Activated CD8-positive, alpha-beta memory T cell treated with anti-CD3 and anti-CD28 coated beads, Interleukin-2, amount 50 U/mL, for 1 hour (primary cell): ENCODE data around the gene SKIC2.
A peak's percentile ranks its signal among the peaks of the same experiment; 100 is the strongest.
"Not testable (repeated sequence)": the region's sequence is repeated elsewhere in the genome, so short reads cannot be mapped to it uniquely, and the experiment has no call there.

ENCODE experiments used
- DNase-seq: peaks from one replicate; pipeline ENCODE4 v3.0.0-alpha.2; 2020; ENCODE audit errors: extremely low read depth

The SKIC2 gene

DNA sequence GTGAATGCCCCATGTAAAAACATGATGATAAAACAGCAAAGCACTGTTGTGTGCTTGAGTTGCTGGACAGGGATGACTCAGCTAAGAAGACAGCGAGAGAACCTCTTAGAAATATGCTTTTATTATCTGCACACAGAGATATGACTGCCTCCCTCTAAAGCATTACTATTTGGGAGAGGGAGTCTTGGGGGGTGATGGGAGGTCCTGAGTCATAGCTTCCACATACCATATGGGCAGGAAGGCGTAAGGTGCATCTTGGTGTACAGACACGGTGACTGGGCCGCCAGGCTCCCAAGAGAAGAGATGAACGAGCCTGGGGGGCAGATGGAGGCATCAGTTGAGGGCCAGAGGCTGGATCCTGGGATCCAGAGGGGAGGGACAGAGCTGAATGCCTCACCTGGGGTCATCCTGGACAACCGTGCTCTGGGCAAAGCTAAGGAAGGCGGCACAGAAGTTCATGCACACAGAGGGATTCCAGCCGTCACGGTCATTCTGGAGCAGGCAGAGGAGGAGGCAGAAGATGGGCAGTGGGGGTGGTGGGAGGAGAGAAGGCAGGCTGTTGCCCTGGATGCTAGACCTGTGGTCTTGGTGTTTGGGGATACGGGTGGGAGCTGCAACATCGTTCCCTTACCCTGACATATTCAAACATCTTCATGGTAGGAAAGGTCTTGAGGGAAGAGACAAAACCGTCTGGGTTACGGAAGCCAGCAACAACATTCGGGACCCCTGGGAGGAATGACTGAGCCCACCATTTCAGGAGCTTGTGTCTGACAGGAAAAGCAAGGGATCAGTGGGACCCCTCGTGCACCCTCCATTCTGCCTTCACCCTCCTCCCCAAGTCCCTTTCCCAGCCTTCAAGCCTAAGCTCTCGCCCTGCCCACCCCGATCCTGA, 11.0 kb downstream of the SKIC2 start:
- DNase-seq: no peak

DNA sequence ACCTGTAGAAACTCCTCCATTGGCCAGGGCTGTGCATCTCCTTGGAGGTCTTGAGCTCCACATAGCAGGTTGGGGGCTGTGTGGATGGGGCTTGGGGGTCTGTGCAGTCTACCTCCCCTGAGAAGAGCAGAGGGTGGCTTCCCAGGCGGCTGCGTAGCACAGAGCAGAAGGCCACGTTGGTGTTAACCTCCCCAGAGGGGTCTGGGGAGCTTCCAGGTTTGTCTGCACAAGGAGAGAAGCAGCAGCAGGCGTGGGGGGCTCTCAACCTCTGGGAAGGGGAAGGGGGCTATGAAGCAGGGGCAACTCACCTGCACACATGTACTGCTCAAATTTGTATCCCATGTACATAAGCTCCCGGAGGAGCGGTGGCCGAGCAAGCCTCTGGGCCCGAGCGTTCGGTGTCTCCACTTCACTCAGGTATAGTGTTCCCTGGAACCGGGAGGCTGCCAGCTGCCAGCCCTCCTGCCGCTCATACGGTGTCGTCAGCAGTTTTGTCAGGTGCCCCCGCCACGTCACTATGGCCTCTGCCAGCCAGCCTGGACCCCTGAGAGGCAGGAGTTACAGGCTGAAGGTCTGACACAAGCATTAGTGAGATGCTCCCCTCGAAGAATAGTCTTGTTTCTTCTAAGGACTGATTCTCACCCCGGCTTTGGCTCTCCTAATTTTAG, 11.8 kb downstream of the SKIC2 start:
- DNase-seq: no peak

DNA sequence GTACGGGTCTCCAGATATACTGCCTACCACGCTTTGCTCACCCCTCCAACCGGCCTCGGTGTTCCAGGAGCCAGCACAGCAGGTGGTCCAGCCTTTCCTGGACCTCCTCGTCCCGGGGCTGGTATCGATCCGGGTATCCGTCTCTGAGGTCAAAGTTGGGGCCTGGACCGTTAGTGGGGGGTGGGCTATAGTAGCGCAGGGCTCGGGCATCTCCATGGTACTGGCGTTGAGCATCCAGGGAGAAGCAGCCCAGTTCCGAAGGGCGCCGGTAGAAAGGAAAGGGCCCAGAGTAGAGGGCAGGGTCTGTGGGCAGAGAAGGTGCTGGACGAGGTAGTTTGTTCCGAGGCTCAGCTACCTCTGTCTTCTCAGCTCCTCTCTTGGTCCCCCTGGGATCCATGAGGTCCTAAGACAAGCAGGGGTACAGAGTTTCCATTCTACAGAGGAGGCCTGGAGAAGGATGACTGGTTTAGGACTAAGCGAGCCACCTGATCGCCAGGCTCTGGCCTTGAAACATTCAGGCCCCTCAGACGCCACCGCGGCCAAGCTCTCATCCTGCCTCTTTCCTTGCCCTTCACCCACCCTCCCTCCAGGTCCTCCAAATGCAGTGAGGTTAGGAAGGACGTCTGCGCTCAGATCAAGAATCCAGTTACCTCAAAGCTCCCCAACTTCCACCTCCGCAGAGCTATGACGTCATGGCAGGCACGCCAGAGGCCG, 12.5 kb downstream of the SKIC2 start:
- no peak for DNase-seq

DNA sequence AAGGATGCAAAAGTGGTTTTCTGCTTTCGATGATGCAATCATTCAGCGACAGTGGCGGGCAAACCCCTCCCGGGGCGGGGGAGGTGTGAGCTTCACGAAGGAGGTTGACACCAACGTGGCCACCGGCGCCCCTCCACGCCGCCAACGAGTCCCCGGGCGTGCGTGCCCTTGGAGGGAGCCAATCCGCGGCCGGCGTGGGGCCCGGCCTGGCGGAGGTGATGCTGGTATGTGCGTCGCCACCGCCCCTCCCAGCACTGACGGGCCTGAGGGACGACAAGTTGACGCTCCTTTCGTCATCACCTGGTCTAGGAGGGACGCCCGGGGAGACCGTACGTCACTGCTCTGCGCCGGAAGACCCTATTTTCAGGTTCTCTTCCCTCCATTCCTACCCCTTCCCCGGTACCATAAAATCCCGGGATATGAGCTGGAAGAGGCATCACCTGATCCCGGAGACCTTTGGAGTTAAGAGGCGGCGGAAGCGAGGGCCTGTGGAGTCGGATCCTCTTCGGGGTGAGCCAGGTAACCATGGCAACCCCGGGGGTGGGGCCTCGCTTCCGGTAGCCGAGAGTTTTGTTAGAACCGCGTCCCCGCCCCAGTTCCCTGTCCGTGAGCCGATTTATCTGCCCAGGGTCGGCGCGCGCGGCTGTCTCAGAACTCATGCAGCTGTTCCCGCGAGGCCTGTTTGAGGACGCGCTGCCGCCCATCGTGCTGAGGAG, 13.2 kb downstream of the SKIC2 start, which contains the start of gene DXO:
TSS of gene DXO (minus strand) at position 146 of the 716 bp plus-strand sequence. CDS start 463 bp downstream, outside the sequence.
- DNase-seq: peak; percentile 99

DNA sequence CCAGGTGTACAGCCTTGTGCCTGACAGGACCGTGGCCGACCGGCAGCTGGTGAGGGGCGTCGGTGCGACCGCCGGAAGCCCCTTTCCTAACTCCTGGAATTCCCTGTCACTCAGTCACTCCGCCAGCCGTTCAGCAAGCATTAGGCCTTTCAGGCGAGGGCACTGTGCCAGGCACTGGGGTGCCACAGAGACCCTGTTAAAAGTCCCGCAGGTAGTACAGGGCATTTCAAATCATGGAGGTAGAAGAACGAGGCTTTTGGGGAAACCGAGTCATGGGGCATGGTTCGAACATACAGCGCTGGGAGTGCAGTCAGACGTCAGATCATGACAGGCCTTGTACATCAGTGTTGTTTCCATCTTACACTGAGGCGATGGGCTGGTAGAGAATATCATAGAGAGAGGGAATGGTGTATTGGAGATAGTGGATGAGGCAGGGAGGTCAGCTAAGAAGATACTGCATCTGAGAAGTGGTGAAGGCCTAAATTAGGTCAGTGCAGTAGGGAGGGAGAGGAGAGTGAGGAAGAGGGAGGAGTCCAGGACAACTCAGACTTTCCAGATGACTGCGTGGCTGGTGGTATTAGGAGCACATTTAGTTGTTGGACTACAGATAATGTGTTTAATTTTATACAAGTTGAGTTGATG, 13.9 kb downstream of the SKIC2 start:
- DNase-seq: no peak

DNA sequence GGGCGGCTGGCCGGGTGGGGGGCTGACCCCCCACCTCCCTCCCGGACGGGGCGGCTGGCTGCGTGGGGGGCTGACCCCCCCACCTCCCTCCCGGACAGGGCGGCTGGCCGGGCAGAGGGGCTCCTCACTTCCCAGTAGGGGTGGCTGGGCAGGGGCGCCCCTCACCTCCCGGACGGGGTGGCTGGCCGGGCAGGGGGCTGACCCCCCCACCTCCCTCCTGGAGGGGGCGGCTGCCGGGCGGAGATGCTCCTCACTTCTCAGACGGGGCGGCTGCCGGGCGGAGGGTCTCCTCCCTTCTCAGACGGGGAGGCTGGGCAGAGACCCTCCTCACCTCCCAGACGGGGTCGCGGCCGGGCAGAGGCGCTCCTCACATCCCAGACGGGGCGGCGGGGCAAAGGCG, 17.1 kb downstream of the SKIC2 start:
- DNase-seq: not testable (repeated sequence)

DNA sequence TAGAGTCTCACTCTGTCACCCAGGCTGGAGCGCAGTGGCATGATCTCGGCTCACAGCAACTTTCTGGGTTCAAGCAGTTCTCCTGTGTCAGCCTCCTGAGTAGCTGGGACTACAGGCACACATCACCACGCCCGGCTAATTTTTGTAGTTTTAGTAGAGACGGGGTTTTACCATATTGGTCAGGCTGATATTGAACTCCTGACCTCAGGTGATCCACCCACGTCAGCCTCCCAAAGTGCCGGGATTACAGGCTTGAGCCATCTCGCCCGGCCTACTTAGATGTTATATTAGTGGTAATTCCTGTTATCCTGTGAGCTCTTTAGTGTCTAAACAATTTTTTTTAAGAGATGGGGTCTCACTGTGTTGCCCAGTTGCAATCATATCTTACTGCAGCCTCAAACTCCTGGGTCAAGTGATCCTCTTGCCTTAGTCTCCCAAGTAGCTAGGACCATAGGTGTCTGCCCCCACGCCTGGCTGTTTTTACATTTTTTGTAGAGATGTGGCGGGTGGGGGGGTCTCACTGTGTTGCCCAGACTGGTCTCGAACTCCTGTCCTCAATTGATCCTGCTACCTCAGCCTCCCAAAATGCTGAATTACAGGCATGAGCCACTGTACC, 18.9 kb downstream of the SKIC2 start:
- no peak for DNase-seq

DNA sequence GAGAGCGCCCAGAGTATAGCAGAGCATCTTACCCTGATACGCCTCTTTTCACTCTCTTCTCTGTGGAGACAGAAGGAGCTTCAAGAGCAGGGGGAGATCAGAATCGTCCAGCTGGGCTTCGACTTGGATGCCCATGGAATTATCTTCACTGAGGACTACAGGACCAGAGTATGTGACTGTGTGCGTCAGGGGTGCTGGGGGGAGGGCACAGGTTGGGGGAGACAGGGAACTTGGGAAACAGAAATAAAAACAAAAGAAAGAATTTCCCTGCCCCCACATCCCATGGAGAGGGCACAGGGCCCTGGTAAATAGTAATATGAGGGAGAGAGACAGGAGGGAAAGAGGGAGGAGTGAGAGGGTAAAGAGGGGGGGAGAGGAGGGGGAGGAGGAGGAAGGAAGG, 19.9 kb downstream of the SKIC2 start:
- no peak for DNase-seq

DNA sequence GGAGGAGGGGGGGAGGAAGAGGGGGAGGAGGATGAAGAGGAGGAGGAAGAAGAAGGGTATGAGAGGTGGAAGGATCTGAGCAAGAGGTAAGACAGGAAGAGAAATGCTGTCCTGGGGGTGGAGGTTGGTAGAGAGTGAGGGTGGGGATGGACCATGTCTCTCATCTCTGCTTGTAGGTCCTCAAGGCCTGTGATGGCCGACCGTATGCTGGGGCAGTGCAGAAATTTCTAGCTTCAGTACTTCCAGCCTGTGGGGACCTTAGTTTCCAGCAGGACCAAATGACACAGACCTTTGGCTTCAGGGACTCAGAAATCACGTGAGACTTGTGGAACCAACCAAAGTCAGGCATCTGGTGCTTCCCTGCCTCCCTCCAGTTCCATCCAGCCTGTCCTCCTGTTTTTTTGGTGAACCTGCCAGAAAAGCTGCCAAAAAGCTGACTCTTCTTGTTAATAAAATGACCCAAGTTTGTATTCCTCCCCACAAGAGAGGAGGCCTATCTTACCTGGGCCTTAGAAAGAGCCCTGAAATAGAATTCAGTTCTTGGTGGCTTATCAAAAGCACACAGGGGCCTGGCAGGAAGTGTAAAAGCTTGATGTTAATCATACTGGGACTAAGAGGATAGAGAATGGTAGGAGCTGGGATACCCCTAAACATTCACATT, 20.4 kb downstream of the SKIC2 start:
- DNase-seq: no peak

DNA sequence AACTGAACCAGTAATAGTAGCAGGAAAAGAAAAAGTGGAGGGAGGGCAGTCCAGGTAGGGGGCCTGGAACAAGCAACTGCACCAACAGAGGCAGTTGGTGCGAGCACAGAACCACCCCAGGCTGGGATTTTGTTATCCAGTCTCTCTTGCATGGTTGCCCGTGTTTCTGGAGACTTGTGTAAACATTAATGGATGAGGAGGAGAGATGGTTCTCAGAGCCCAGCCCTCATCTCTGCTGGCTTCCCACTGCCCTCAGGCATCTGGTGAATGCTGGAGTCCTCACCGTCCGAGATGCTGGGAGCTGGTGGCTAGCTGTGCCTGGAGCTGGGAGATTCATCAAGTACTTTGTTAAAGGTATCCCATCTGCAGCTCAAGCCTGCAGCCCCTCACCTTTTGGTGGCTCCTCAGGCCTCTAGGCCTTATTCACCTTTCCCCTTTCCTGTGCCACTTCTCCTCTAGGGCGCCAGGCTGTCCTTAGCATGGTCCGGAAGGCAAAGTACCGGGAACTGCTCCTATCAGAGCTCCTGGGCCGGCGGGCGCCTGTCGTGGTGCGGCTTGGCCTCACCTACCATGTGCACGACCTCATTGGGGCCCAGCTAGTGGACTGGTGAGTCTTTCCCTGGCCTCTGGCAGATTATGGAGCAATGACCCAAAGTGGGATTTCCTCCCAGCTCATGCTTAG, 21.4 kb downstream of the SKIC2 start:
- DNase-seq: not testable (repeated sequence)

DNA sequence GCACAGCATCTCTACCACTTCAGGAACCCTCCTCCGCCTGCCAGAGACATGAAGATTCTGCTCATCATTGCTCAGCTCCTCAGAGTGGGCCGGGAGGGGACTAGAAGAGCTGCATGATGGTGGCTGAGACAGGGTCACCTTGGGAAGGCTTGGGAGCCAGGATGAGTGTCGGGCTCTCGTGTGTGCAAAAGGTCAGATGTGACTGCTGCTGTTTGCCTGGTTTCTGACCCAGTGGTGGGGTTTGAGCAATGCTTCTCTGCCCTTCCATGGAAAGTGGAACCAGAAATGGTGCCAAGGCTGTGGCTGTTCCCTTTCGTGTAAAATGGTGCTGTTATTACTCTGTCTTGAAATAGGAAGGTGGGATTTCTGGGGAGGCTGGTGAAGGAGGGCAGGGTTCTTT, 22.0 kb downstream of the SKIC2 start:
- not testable (repeated sequence) for DNase-seq

DNA sequence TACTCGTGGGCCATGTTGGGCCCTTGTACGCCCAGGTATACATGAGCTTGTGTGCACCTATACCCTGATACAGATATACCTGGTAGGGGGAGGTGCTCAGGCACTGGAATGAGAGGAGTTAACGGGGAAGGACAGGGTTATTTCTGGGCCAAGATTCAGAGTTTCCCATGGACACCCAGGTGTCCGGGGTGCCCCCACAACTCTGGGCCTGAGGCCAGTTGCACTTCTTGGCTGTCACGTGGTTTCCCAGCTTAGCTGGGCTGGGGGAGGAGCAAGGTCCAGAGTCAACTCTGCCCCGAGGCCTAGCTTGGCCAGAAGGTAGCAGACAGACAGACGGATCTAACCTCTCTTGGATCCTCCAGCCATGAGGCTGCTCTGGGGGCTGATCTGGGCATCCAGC, 22.8 kb downstream of the SKIC2 start, which contains the start of gene C4A:
TSS of gene C4A (plus strand) at position 314 of the 400 bp plus-strand sequence. CDS start at position 365, 51 bp downstream.
- not testable (repeated sequence) for DNase-seq

DNA sequence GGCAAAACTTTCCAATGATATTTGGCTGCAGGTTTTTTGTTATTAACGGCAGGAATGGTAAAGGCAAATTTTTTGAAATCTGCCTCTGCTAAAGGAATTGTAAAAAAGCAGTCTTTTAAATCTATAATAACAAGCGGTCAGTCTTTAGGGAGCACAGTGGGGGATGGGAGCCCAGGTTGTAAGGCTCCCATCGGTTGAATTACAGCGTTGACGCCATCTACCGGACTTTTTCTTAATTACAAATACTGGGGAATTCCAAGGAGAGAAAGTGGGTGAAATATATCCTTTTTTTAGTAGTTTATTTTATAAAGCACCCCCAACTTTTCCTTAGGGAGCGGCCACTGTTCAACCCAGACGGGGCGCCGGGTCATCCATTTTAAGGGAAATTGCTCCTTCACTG, 30.4 kb downstream of the SKIC2 start:
- DNase-seq: not testable (repeated sequence)

DNA sequence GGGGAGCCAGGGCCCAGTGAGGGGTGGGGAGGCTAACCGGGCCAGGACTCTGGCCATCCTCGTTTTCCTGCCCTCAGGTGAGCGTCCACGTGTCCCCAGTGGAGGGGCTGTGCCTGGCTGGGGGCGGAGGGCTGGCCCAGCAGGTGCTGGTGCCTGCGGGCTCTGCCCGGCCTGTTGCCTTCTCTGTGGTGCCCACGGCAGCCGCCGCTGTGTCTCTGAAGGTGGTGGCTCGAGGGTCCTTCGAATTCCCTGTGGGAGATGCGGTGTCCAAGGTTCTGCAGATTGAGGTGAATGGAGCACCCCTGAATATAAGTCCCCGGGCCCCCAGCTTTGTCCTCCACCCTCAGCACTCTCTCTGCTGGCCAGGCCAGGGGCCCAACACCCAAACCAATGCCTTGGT, 35.4 kb downstream of the SKIC2 start:
- DNase-seq: not testable (repeated sequence)

DNA sequence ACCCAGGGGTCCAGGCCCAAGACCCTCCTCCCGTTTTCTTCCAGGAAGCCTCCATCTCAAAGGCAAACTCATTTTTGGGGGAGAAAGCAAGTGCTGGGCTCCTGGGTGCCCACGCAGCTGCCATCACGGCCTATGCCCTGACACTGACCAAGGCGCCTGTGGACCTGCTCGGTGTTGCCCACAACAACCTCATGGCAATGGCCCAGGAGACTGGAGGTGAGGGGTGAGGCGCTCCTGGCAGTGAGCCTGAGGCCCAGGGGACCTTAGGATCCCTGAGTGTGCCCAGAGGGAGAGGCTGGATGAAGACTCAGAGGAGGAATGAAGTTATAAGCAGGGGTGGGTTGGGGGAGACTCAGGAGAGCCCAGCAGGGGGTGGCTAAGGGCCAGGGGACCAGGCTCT, 37.4 kb downstream of the SKIC2 start:
- not testable (repeated sequence) for DNase-seq

DNA sequence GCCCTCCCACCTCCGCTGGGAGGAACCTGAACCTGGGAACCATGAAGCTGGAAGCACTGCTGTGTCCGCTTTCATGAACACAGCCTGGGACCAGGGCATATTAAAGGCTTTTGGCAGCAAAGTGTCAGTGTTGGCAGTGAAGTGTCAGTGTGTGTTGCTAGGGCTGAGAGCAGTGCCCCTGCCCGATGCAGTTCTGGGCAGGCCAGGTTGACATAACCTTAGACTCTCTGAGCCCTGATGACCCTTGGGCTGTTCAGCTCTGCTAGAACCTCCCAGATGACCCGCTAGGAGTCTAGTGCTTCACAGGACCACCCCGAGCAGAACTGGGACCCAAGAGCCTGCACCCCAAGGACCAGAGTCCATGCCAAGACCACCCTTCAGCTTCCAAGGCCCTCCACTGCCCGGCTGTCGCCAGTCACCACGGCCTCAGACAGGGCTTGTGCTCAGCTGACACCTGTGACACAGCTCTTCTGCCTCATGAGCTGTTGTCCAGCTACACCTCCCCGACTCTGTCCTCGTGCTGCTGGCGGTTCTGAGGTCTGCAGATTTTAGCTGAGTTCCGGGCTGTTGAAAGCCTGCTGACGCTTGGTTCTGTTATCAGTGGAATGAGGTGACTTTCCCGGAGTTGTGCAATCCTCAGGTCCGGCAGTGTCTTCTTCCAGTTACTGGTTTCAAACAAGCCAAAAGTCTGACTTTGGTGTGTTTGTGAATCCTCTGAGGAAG, 43.7 kb downstream of the SKIC2 start:
- not testable (repeated sequence) for DNase-seq

DNA sequence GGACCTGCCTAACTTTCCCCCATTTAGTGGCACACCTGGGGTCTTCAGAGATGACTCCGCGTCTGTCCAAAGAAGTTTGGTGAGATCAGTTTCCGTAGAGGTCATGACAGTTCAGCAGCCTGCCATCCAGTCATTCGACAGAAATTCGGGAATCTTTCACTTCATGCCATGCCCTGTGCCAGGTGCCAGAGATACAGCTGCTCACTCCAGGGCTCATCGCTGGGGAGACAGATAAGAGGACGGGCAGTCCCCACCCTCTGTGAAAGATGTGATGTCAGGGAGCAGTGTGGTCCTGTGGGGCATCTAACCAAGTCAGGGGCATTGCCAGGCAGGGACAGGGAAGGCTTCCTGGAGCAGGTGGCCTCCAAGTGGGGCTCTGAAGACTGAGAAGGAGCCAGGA, 44.3 kb downstream of the SKIC2 start:
- not testable (repeated sequence) for DNase-seq

DNA sequence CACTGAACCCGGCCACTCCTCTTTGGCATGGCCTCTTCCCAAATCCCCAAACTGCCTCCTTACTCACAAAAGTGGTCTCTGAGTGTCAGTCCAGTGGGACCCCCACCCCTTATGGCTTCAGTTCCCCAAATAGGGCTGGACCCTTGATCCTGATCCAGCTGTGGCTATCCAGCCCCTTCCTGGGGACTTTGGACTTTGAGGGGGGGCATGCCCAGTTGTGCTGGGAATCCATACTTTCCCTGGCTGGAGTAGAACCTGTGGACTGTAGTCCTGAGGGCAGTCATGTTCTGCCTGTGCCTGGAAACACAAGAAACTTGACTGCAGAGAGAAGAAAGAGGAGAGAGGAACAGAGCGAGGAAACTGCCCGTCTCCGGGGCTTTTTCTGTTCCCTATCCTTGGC, 45.4 kb downstream of the SKIC2 start:
- DNase-seq: not testable (repeated sequence)
